Measurements from ENCODE around the gene CDKN2B.

- TF ChIP-seq CTCF (conservative IDR thresholded peaks at IDR 0.05): no peak
- no peak for TF ChIP-seq ZFX (IDR thresholded peaks at IDR 0.05)
Measured at GRCh38 chr9:21967702-21968101, 41.4 kb downstream of the CDKN2B start.
